Neural cell (in vitro differentiated cells): ENCODE results near the gene HSD17B14. TPM values are rescaled to one million over a fixed set of nuclear protein-coding genes. Genes with fewer than 3 reads are reported as not detected.

Source experiments
- H2AFZ ChIP-seq: fragments of 200-600, 300-800 bp; sonication (generic), shearing (Covaris generic); 2 replicates; pipeline ENCODE4 v1.6.0; 2014; ENCODE audit warnings: low read depth, mild to moderate bottlenecking, antibody characterized with exemption, low read length, moderate library complexity
- H3F3A ChIP-seq: fragments of 200-600 bp; shearing (Covaris generic); 2 replicates; pipeline ENCODE4 v1.6.1; 2016; ENCODE audit warnings: mild to moderate bottlenecking, moderate library complexity, mixed read lengths, antibody characterized with exemption, low read length; ENCODE audit not compliant: insufficient read depth, poor library complexity, severe bottlenecking
- H3K27ac ChIP-seq: fragments of 200-600, 300-800 bp; sonication (generic), shearing (Covaris generic); 2 replicates; pipeline ENCODE4 v1.5.1; 2014; ENCODE audit warnings: mild to moderate bottlenecking, low read length, moderate library complexity
- H3K27me3 ChIP-seq: fragments of 300-800, 200-600 bp; sonication (generic), shearing (Covaris generic); 2 replicates; pipeline ENCODE4 v1.6.0; 2014; ENCODE audit warnings: mild to moderate bottlenecking, low read depth, low read length, moderate library complexity; ENCODE audit not compliant: insufficient read depth
- H3K36me3 ChIP-seq: fragments of 300-800, 200-600 bp; sonication (generic), shearing (Covaris generic); 2 replicates; pipeline ENCODE4 v1.5.1; 2014; ENCODE audit warnings: mild to moderate bottlenecking, antibody characterized with exemption, low read length, moderate library complexity; ENCODE audit not compliant: insufficient read depth
- H3K4me2 ChIP-seq: fragments of 300-800, 200-600 bp; sonication (generic), shearing (Covaris generic); 2 replicates; pipeline ENCODE4 v1.6.0; 2014; ENCODE audit warnings: mild to moderate bottlenecking, low read length
- H3K4me3 ChIP-seq: fragments of 300-800, 200-600 bp; sonication (generic), shearing (Covaris generic); 2 replicates; pipeline ENCODE4 v1.5.1; 2014; ENCODE audit warnings: mild to moderate bottlenecking, low read length, moderate library complexity
- H3K79me2 ChIP-seq: fragments of 200-600 bp; shearing (Covaris generic); replicated peaks from 2 replicates; pipeline ENCODE4 v1.6.0; 2014; ENCODE audit warnings: mild to moderate bottlenecking, low read length, moderate library complexity; ENCODE audit not compliant: insufficient read depth
- H3K9ac ChIP-seq: fragments of 300-800, 200-600 bp; sonication (generic), shearing (Covaris generic); 2 replicates; pipeline ENCODE4 v1.6.1; 2016; ENCODE audit warnings: mild to moderate bottlenecking, low read length, mixed read lengths
- H3K9me2 ChIP-seq: fragments of 200-600 bp; shearing (Covaris generic); 2 replicates; pipeline ENCODE4 v1.6.1; 2016; ENCODE audit warnings: mild to moderate bottlenecking, low read length, mixed read lengths; ENCODE audit not compliant: insufficient read depth
- H3K9me3 ChIP-seq: fragments of 200-600, 300-800 bp; sonication (generic), shearing (Covaris generic); 2 replicates; pipeline ENCODE4 v1.6.1; 2016; ENCODE audit warnings: mild to moderate bottlenecking, mixed run types, low read length, moderate library complexity, mixed read lengths
- H4K20me1 ChIP-seq: fragments of 200-600 bp; shearing (Covaris generic); 2 replicates; pipeline ENCODE4 v1.6.1; 2016; ENCODE audit warnings: mild to moderate bottlenecking, mixed run types; ENCODE audit not compliant: insufficient read depth
- EP300 ChIP-seq: fragments of 450-650 bp; conservative IDR thresholded peaks from 2 replicates; pipeline ENCODE4 v1.6.1; 2014; ENCODE audit warnings: antibody characterized with exemption, mild to moderate bottlenecking, moderate library complexity; ENCODE audit not compliant: poor library complexity, severe bottlenecking
- EZH2 ChIP-seq: fragments of 200-600, 300-800 bp; shearing (Covaris generic), sonication (generic); IDR thresholded peaks from 2 replicates; pipeline ENCODE4 v1.6.1; 2014; ENCODE audit warnings: antibody characterized with exemption, low read length, borderline replicate concordance, mild to moderate bottlenecking; ENCODE audit not compliant: insufficient read depth, poor library complexity, severe bottlenecking
- MXI1 ChIP-seq: fragments of 450-650 bp; conservative IDR thresholded peaks from 2 replicates; pipeline ENCODE4 v1.6.1; 2014; ENCODE audit warnings: antibody characterized with exemption, mild to moderate bottlenecking; ENCODE audit not compliant: poor library complexity, severe bottlenecking
- SMC3 ChIP-seq: fragments of 450-650 bp; conservative IDR thresholded peaks from 2 replicates; pipeline ENCODE4 v1.6.1; 2014; ENCODE audit warnings: antibody characterized with exemption, mild to moderate bottlenecking, moderate library complexity; ENCODE audit not compliant: poor library complexity
- TAF1 ChIP-seq: IDR thresholded peaks from 2 replicates; pipeline ENCODE4 v1.6.1; 2012; ENCODE audit warnings: low read depth
- polyA plus RNA-seq: library from polyadenylated mRNA; depleted of rRNA; stranded (reverse); fragments of >200 nt; gene quantifications from 2 replicates; pipeline ENCODE4 v1.2.3, GENCODE V29; 2014
- TF ChIP-seq, protein P1 (sequence below): fragments of 450-650 bp; IDR thresholded peaks from 2 replicates; pipeline ENCODE4 v1.5.1; 2014; ENCODE audit warnings: antibody characterized with exemption, mild to moderate bottlenecking, moderate library complexity; ENCODE audit not compliant: poor library complexity, severe bottlenecking
- TF ChIP-seq, protein P2 (sequence below): IDR thresholded peaks from 2 replicates; pipeline ENCODE4 v1.6.1; 2012; ENCODE audit warnings: borderline replicate concordance

Gene HSD17B14
- polyA plus RNA-seq, 1 donor from 2014 or later: 0.40 TPM

GRCh38 chr19:48804496-48804895 is 31.8 kb downstream of the HSD17B14 start:
- Histone ChIP-seq H4K20me1 (no peaks in the 10 kb centered on the region), H3K4me2 (no peak overlapping the region), H3K9me2 (no peaks in the 10 kb centered on the region), H3K4me3 (no peak overlapping the region), H3K9ac (no peak overlapping the region), H3K9me3 (no peaks in the 10 kb centered on the region), H3K27ac (no peak overlapping the region), H3K36me3 (no peaks in the 10 kb centered on the region), H2AFZ (no peak overlapping the region), H3F3A (no peaks in the 10 kb centered on the region), H3K27me3 (no peaks in the 10 kb centered on the region), H3K79me2 (no peaks in the 10 kb centered on the region)
- TF ChIP-seq, protein P1, sequence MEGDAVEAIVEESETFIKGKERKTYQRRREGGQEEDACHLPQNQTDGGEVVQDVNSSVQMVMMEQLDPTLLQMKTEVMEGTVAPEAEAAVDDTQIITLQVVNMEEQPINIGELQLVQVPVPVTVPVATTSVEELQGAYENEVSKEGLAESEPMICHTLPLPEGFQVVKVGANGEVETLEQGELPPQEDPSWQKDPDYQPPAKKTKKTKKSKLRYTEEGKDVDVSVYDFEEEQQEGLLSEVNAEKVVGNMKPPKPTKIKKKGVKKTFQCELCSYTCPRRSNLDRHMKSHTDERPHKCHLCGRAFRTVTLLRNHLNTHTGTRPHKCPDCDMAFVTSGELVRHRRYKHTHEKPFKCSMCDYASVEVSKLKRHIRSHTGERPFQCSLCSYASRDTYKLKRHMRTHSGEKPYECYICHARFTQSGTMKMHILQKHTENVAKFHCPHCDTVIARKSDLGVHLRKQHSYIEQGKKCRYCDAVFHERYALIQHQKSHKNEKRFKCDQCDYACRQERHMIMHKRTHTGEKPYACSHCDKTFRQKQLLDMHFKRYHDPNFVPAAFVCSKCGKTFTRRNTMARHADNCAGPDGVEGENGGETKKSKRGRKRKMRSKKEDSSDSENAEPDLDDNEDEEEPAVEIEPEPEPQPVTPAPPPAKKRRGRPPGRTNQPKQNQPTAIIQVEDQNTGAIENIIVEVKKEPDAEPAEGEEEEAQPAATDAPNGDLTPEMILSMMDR: no peak
- no peak for TF ChIP-seq EP300
- TF ChIP-seq, protein P2, sequence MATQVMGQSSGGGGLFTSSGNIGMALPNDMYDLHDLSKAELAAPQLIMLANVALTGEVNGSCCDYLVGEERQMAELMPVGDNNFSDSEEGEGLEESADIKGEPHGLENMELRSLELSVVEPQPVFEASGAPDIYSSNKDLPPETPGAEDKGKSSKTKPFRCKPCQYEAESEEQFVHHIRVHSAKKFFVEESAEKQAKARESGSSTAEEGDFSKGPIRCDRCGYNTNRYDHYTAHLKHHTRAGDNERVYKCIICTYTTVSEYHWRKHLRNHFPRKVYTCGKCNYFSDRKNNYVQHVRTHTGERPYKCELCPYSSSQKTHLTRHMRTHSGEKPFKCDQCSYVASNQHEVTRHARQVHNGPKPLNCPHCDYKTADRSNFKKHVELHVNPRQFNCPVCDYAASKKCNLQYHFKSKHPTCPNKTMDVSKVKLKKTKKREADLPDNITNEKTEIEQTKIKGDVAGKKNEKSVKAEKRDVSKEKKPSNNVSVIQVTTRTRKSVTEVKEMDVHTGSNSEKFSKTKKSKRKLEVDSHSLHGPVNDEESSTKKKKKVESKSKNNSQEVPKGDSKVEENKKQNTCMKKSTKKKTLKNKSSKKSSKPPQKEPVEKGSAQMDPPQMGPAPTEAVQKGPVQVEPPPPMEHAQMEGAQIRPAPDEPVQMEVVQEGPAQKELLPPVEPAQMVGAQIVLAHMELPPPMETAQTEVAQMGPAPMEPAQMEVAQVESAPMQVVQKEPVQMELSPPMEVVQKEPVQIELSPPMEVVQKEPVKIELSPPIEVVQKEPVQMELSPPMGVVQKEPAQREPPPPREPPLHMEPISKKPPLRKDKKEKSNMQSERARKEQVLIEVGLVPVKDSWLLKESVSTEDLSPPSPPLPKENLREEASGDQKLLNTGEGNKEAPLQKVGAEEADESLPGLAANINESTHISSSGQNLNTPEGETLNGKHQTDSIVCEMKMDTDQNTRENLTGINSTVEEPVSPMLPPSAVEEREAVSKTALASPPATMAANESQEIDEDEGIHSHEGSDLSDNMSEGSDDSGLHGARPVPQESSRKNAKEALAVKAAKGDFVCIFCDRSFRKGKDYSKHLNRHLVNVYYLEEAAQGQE: no peak

DNA sequence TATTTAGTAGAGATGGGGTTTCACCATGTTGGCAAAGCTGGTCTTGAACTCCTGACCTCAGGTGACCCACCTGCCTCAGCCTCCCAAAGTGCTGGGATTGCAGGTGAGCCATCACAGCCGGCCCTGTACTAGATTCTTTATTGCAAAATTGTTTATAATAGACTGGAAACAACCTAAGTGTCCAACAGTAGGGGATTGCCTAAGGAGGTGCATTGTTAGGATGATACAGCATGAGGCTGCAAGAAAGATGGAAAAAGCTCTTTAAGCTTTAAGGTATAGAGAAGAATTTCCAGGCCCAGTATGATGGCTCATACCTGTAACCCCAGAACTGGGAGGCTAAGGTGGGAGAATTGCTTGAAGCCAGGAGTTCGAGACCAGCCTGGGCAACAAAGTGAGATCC is 33.7 kb downstream of the HSD17B14 start:
- Histone ChIP-seq H3K36me3 (no peaks in the 10 kb centered on the region), H2AFZ (no peak overlapping the region), H3K4me3 (no peak overlapping the region), H3F3A (no peaks in the 10 kb centered on the region), H3K27me3 (no peaks in the 10 kb centered on the region), H4K20me1 (no peaks in the 10 kb centered on the region), H3K9ac (no peak overlapping the region), H3K9me3 (no peaks in the 10 kb centered on the region), H3K4me2 (no peak overlapping the region), H3K9me2 (no peaks in the 10 kb centered on the region), H3K27ac (no peak overlapping the region), H3K79me2 (no peaks in the 10 kb centered on the region)
- no peak for TF ChIP-seq EZH2
- no peak for TF ChIP-seq MXI1
- TF ChIP-seq, protein P2: no peak
- TF ChIP-seq, protein P1: no peak
- no peak for TF ChIP-seq SMC3
- no peak for TF ChIP-seq TAF1
